PC-3 (cell line): ENCODE results near the gene PYM1. TPM values are rescaled to one million over a fixed set of nuclear protein-coding genes. Genes with fewer than 3 reads are reported as not detected.
"Not testable (repeated sequence)": the region's sequence is repeated elsewhere in the genome, so short reads cannot be mapped to it uniquely, and the experiment has no call there.

Source experiments
- ATAC-seq: fragments of 200-7000 bp; cut with Tn5 transposase; 2 replicates; pipeline ENCODE4 v1.9.1; 2020; ENCODE audit warnings: mild to moderate bottlenecking, moderate library complexity
- BruUV-seq: library from RNA; stranded (reverse); fragments of 400-500 nt; replicated peaks from 2 replicates; lab custom pipeline; 2021; lab: Mats Ljungman, UMichigan
- CTCF ChIA-PET: fragments of 300-600 bp; sonication (Branson Sonifier 250); formaldehyde crosslinking; loops from one replicate; lab custom pipeline; 2022; ENCODE audit warnings: antibody characterized with exemption; lab: Charles Lee
- POLR2A ChIA-PET: fragments of 300-600 bp; sonication (Branson Sonifier 250); formaldehyde crosslinking; loops from one replicate; lab custom pipeline; 2022; ENCODE audit warnings: antibody characterized with exemption; ENCODE audit not compliant: unreplicated experiment; lab: Charles Lee
- DNase-seq: peaks from one replicate; pipeline ENCODE4 v3.0.0-alpha.2; 2015
- H2AFZ ChIP-seq: fragments of 300-600 bp; sonication (generic); 2 replicates; pipeline ENCODE4 v1.6.0; 2016; ENCODE audit warnings: antibody characterized with exemption, low read length
- H3F3A ChIP-seq: fragments of 300-600 bp; sonication (generic); one replicate; pipeline ENCODE4 v1.6.0; 2017; ENCODE audit warnings: antibody characterized with exemption, low read length, control low read depth, mild to moderate bottlenecking; ENCODE audit not compliant: unreplicated experiment
- H3K27ac ChIP-seq: fragments of 300-600 bp; sonication (generic); 2 replicates; pipeline ENCODE4 v1.5.1; 2016; ENCODE audit warnings: mild to moderate bottlenecking, low read length
- H3K27me3 ChIP-seq: fragments of 300-600 bp; sonication (generic); 2 replicates; pipeline ENCODE4 v1.6.1; 2016; ENCODE audit warnings: low read length, mixed read lengths
- H3K36me3 ChIP-seq: fragments of 300-600 bp; sonication (generic); 2 replicates; pipeline ENCODE4 v1.6.1; 2016; ENCODE audit warnings: low read depth, mixed run types, low read length, mixed read lengths
- H3K4me1 ChIP-seq: fragments of 300-600 bp; sonication (generic); 2 replicates; pipeline ENCODE4 v1.5.1; 2016; ENCODE audit warnings: low read length; ENCODE audit not compliant: insufficient read depth
- H3K4me2 ChIP-seq: fragments of 300-600 bp; sonication (generic); 2 replicates; pipeline ENCODE4 v1.6.0; 2016; ENCODE audit warnings: low read length
- H3K4me3 ChIP-seq: fragments of 300-600 bp; sonication (generic); 2 replicates; pipeline ENCODE4 v1.5.1; 2016; ENCODE audit warnings: mild to moderate bottlenecking, low read length, mixed read lengths
- H3K79me2 ChIP-seq: fragments of 300-600 bp; sonication (generic); 2 replicates; pipeline ENCODE4 v1.6.1; 2017; ENCODE audit warnings: low read length, mixed read lengths
- H3K9ac ChIP-seq: fragments of 300-600 bp; sonication (generic); 2 replicates; pipeline ENCODE4 v1.6.0; 2016; ENCODE audit warnings: mild to moderate bottlenecking, low read length
- H3K9me2 ChIP-seq: fragments of 300-600 bp; sonication (generic); replicated peaks from 2 replicates; pipeline ENCODE4 v1.6.1; 2016; ENCODE audit warnings: mixed run types, low read length, mixed read lengths
- H3K9me3 ChIP-seq: fragments of 300-600 bp; sonication (generic); 2 replicates; pipeline ENCODE4 v1.6.1; 2016; ENCODE audit warnings: low read length, mixed read lengths
- H4K20me1 ChIP-seq: fragments of 300-600 bp; sonication (generic); 2 replicates; pipeline ENCODE4 v1.6.1; 2016; ENCODE audit warnings: low read length, mixed read lengths
- EZH2 ChIP-seq: fragments of 300-600 bp; sonication (generic); IDR thresholded peaks from one replicate; pipeline ENCODE4 v1.6.1; 2017; ENCODE audit warnings: antibody characterized with exemption, mild to moderate bottlenecking, low read length; ENCODE audit not compliant: unreplicated experiment
- EZH2phosphoT487 ChIP-seq: fragments of 300-600 bp; sonication (generic); IDR thresholded peaks from 2 replicates; pipeline ENCODE4 v1.6.1; 2018; ENCODE audit warnings: mild to moderate bottlenecking, antibody characterized with exemption, low read length, borderline replicate concordance
- intact Hi-C: fragments of 100-400 bp; cut with micrococcal nuclease; formaldehyde crosslinking; loops from 2 replicates; pipeline ENCODE4 v1.9.0; 2023
- total RNA-seq: library from RNA; depleted of rRNA; stranded (reverse); fragments of >200 nt; gene quantifications from 2 replicates; pipeline ENCODE4 v1.2.3, GENCODE V29; 2014
- TF ChIP-seq, protein P1 (sequence below): fragments of 300-600 bp; sonication (generic); conservative IDR thresholded peaks from 2 replicates; pipeline ENCODE4 v1.5.1; 2017; ENCODE audit warnings: antibody characterized with exemption, low read depth, mild to moderate bottlenecking, low read length

Gene PYM1
- total RNA-seq, 1 experiment from 2014 or later: 39.0 TPM

DNA sequence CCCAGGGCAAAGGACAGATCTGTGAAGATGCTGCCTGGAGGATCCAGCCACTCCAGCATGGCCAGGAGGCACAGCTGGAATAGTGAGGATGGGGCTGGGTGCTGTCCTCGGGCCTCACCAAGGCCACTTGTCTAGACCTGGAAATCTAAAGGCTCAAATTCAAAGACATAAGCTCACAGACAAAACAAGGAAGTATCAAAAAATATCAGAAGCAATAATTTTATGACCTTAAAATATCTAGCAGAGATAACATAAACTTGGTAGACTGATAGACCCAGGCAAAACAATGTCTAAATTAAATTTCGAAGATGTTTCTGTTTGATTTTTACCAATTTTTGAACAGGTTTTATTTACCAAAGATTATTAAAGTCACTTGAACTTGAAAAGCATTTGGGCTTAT, 62.4 kb downstream of the PYM1 start:
- Histone ChIP-seq H3K9ac (no peak overlapping the region), H3K4me3 (no peak overlapping the region), H3K27ac (no peak overlapping the region), H3K9me2 (no peaks in the 10 kb centered on the region), H3K79me2 (no peaks in the 10 kb centered on the region), H3K36me3 (no peaks in the 10 kb centered on the region), H3K4me1 (no peaks in the 10 kb centered on the region), H4K20me1 (no peaks in the 10 kb centered on the region), H3K27me3 (no peaks in the 10 kb centered on the region), H3K9me3 (0 out of 2 replicates have a peak, but pooled peaks cover 4% of the 10 kb centered on the region), H3F3A (no peaks in the 10 kb centered on the region), H2AFZ (no peak overlapping the region), H3K4me2 (no peak overlapping the region)
- intact Hi-C loops: no loop called here
- POLR2A ChIA-PET: no interaction called here
- TF ChIP-seq EZH2 (no peak), EZH2phosphoT487 (no peak)
- TF ChIP-seq, protein P1, sequence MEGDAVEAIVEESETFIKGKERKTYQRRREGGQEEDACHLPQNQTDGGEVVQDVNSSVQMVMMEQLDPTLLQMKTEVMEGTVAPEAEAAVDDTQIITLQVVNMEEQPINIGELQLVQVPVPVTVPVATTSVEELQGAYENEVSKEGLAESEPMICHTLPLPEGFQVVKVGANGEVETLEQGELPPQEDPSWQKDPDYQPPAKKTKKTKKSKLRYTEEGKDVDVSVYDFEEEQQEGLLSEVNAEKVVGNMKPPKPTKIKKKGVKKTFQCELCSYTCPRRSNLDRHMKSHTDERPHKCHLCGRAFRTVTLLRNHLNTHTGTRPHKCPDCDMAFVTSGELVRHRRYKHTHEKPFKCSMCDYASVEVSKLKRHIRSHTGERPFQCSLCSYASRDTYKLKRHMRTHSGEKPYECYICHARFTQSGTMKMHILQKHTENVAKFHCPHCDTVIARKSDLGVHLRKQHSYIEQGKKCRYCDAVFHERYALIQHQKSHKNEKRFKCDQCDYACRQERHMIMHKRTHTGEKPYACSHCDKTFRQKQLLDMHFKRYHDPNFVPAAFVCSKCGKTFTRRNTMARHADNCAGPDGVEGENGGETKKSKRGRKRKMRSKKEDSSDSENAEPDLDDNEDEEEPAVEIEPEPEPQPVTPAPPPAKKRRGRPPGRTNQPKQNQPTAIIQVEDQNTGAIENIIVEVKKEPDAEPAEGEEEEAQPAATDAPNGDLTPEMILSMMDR: no peak
- no TSS peak for BruUV-seq
- CTCF ChIA-PET: no interaction called here
- ATAC-seq (no peak), DNase-seq (no peak)

DNA sequence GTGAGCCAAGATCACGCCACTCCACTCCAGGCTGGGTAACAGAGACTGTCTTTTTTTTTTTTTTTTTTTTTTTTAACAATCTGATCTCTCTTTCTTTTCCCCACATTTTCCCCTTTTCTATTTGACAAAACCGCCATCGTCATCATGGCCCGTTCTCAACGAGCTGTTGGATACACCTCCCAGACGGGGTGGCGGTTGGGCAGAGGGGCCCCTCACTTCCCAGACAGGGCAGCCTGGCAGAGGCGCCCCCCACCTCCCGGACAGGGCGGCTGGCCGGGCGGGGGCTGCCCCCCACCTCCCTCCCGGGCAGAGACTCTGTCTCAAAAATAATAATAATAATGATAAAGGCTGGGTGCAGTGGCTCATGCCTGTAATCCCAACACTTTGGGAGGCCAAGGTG, 64.8 kb downstream of the PYM1 start:
- H3F3A ChIP-seq, DNase-seq, H3K36me3 ChIP-seq, CTCF ChIA-PET, H3K27me3 ChIP-seq, H3K9ac ChIP-seq, H3K27ac ChIP-seq, ATAC-seq, H3K9me3 ChIP-seq, H3K4me2 ChIP-seq, H3K4me1 ChIP-seq, H3K9me2 ChIP-seq, H3K79me2 ChIP-seq, POLR2A ChIA-PET, intact Hi-C loops, BruUV-seq, H4K20me1 ChIP-seq, H3K4me3 ChIP-seq, H2AFZ ChIP-seq: not testable (repeated sequence)

DNA sequence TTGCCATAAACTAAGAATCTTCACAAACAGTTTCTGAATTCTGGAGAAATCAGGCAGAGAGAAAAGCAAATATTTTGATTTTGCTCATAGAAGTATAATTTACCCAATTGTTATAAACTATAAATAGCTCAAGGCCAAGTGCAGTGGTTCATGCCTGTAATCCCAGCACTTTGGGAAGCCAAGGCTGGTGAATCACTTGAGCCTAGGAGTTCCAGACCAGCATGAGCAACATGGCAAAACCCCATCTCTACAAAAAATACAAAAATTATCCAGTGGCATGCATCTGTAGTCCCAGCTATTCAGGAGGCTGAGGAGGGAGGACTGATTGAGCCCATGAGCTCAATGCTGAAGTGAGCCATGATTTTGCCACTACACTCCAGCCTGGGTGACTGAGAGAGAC, 65.4 kb downstream of the PYM1 start:
- no TSS peak for BruUV-seq
- no peaks in the 10 kb centered on the region for H3F3A ChIP-seq
- H3K4me1 ChIP-seq: no peaks in the 10 kb centered on the region
- H3K27ac ChIP-seq: no peak overlapping the region
- no peaks in the 10 kb centered on the region for H3K79me2 ChIP-seq
- no peaks in the 10 kb centered on the region for H3K27me3 ChIP-seq
- H3K9me3 ChIP-seq: 0 out of 2 replicates have a peak, but pooled peaks cover 4% of the 10 kb centered on the region
- H2AFZ ChIP-seq: no peak overlapping the region
- TF ChIP-seq EZH2phosphoT487 (no peak), EZH2 (no peak)
- TF ChIP-seq, protein P1: no peak
- intact Hi-C loops: no loop called here
- no peak overlapping the region for H3K4me2 ChIP-seq
- H3K36me3 ChIP-seq: no peaks in the 10 kb centered on the region
- H3K4me3 ChIP-seq: no peak overlapping the region
- H3K9me2 ChIP-seq: no peaks in the 10 kb centered on the region
- POLR2A ChIA-PET: no interaction called here
- DNase-seq (no peak), ATAC-seq (no peak)
- CTCF ChIA-PET: no interaction called here
- H3K9ac ChIP-seq: no peak overlapping the region
- no peaks in the 10 kb centered on the region for H4K20me1 ChIP-seq
